GM19035 (cell line): ENCODE data around the gene PORCN.
A peak's percentile ranks its signal among the peaks of the same experiment; 100 is the strongest.

Experiments
- ATAC-seq: cut with Tn5 transposase; IDR thresholded peaks from one replicate; pipeline ENCODE4 v1.9.1; 2021; ENCODE audit not compliant: unreplicated experiment

Gene PORCN

DNA sequence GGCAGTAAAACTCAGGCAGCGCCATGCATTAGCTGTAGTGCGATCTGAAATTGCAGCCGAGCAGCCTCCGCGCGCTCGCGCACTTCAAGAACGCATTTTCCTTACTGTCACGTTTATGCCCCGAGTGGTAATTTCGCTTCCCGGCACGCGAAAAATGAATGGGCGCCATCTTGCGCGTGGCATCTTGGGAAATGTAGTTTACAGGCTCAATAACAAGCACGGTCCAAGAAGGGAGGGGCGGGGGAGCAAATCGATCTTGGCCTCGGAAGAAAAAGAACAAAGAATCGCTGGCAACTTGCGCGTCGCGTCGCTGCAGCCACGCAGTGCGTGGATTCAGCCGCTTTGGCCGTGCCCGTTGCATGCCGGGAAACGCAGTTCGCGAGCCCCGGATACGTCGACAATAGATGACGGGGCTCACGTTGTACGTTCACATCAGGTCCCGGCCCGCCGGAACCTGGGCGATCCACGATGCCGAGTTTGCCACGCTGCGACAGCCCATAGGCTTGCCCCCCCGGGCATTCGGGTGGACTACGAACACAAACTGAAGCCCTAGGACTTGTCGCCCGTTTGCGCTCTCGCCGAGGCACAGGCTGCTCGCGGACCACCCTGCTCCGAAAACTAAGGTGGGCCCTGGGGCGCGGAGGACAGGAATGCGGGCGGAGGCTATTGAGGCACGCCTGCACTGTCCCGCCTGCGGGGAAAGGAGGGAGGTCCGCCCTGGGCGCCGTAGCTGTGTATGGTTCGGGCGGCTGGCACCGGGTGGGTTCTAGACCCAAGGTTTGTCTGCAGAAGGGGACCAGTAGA lies 32.8 kb upstream of the PORCN start, which contains the start of gene FTSJ1:
Gene FTSJ1 (plus strand): TSS at position 426 of the 804 bp plus-strand sequence. CDS start 1,849 bp downstream, outside the sequence.
- peak; percentile 95 for ATAC-seq

DNA sequence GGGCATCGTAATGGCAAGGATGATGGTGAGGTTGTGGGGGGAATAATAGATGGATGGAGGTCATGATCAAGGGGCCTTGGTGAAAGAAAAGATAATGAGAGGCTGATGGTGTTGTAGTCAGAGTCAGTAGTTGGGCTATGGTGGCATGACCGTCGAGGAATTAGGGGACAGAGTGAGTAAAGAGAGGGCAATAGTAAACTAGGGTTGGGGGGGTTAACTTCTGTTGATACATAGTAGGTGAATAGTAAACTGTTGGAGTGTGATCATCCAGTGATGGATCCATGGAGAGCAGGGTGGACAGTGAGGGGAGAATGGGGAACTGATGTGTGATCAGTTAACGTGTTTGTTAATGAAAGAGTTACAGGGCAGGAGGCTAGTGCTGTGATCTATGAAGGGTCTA lies 31.9 kb upstream of the PORCN start:
- ATAC-seq: no peak

DNA sequence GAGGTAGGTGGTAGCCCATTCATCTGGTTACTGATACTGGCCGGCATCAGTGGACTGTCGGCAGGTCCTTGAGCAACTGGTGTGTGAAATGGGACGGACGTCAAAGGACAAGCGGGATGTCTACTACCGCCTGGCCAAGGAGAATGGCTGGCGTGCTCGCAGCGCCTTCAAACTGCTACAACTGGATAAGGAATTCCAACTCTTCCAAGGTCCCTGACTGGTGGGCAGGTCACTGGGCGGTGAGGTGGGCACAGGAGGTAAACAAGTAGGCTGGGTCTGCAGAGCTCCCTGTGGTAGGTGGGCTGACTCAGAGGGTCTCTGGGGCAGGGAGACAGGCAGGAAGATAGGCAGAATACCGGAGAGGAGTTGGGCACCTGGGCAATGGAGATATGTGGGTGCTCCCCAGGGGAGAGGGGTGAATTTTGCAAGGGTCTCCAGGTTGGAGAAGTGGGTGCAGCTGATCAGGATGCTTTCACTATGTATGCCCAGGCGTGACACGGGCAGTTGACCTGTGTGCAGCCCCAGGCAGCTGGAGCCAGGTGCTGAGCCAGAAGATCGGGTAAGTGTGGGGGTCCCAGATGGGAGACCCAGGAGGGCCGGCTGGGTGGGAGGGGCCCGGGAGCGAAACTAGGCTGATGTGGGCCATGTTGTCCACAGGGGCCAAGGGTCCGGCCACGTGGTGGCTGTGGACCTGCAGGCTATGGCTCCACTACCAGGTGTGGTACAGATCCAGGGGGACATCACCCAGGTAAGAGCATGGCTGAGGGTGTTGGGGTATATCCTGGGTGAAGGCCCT lies 30.6 kb upstream of the PORCN start:
- no peak for ATAC-seq

DNA sequence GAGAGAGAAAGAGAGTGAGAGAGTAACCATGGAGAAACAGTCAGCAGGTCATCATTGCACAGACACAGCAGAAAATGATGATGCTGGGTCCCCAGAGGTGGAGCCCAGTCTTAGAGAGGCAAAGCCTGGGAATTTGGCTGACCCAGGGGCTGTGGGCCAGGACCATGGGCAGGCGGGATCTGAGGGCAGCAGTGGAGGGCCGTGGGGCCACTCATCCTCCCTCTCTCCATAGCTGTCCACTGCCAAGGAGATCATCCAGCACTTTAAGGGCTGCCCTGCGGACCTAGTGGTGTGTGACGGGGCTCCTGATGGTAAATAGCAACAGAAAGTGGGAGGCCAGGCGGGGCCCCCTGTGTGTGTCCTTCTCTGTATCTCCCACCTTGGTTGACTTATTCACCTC lies 30.0 kb upstream of the PORCN start:
- no peak for ATAC-seq

DNA sequence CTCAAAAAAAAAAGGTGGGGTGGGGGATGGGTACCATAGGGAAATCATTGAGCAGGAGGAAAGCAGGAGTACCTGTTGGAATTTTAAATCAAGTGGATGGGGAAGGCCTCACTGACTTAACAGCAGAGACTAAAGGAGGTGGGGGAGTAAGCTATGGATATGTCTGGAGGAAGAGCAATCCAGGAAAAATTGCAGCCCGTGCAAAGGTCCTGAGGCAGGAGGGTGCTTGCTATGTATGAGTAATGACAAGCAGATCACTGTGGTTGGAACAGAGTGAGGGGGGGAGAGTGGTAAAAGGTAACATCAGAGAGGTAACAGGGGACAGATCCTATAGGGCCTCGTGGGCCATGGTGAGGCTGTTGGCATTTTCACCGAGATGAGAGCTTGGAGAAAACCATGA lies 28.6 kb upstream of the PORCN start:
- no peak for ATAC-seq

DNA sequence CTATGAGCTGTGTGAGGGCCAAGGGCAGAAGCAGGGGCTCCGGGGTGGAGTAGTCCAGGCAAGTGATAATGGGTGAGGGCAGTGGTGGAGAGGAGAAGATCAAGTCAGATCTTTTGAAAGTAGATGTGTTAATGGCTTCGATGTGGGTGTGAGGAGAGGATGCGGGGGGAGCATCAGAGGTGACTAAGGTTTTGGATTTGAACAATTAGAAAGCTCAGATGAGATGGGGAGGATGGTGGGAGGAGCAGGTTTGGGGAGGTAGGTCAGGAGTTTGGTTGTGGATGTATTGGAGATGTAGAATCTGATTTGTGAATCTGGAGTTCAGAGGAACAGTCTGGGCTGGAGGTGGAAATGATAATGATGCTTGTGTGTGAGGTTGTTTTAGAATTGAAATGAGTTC lies 28.2 kb upstream of the PORCN start:
- ATAC-seq: no peak

DNA sequence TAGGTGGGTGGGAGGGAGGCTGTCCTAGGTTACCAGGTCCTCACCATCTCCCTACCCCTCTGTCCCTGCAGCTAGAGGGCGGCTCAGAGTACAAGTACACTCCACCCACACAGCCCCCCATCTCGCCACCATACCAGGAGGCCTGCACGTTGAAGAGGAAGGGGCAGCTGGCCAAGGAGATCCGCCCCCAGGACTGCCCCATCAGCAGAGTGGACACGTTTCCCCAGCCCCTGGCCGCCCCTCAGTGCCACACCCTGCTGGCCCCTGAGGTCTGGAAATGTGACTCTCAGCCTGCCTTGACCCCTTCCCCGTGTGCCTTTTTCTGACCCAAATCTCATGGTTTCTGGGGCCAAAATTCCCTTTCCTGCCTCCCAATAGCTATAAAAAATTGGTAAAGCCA lies 26.3 kb upstream of the PORCN start:
- no peak for ATAC-seq

DNA sequence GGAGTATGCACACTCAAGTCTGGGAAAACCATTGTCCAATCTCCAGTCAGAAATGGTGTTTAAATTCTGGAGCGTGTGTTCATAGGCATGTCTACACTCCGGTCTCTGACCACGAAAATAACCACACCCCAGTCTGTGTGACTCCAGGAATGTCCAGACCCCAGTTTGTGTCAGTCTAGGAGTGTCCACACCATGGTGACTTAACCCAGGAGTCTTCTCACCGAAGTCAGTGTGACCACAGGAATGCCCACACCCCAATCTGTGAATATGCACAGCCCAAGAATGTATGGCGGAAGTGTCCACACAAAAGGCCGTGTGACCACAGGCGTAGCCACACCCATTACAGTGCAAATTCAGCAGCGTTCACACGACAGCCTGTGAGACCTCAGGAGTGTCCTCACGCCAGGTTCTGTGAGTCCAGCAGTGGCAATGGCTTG lies 21.4 kb upstream of the PORCN start:
- ATAC-seq: no peak

DNA sequence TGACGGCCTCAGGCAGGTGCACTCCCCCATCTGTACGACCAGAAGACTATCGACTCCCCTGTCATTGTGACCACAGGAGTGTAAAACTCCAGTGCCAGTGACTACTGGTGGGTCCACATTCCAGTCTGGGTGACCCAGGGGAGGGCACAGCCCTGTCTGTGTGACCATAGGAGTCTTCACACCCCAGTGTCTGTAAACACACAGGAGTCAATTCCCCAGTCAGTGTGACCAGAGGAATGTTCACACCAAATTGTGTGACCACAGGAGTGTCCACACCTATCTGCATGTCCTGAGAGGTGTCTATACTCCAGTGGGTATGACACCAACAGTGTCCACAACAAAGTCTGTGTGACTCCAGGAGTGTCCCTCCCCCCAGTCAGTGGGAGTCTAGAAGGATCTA lies 20.8 kb upstream of the PORCN start:
- ATAC-seq: no peak

DNA sequence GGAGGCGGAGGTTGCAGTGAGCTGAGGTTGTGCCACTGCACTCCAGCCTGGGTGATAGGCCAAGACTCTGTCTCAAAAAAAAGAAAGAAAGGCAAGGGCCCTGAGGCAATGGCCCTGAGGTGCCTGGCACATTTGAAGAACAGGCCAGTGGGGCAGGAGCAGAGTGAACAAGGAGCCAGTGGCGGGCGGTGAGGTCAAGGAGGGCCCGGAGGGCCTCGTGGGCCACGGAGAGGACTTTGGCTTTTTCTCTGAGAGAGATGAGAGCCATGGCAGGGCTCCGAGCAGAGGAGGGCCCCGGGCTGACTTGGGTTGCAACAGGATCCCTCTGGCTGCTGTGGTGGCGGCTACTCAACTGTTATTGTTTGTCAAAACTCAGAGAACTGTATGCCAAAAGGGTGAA lies 19.5 kb upstream of the PORCN start:
- ATAC-seq: no peak

DNA sequence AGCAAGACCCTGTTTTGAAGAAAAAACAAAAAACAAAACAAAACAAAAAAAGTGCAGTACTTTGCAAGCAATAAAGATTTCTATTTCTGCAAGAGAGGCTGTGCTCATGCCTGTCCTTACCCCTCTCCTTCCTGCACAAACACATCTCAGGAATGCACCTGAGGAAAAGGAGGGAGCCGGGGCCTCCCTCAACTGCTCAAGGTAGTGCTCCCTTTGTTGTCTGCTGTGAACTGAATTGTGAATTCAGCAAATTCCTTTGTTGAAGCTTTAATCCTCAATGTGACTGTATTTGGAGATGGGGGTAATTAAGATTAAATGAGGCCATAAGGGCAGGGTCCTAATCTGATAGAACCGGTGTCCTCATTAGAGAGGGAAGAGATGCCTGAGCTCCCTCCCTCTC lies 18.9 kb upstream of the PORCN start:
- ATAC-seq: no peak

DNA sequence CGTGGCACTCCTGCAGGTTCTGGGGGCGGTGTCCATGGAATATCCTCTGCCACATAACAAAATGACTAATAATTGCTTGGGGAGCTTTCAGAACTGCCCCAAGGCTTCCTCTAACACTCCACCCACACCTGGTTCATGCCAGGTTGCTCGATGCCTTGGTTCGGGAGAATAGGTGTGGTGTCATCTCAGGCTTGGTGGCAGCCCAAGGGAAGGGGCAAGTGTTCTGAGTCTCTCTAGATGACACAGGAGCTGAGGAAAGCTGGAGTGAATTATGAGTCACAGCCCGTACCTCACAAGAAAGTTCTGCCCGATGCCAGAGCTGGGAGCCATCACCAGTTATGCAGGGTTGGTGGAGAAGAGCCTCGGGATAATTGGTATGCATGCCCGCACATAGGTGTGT lies 18.1 kb upstream of the PORCN start:
- ATAC-seq: no peak

DNA sequence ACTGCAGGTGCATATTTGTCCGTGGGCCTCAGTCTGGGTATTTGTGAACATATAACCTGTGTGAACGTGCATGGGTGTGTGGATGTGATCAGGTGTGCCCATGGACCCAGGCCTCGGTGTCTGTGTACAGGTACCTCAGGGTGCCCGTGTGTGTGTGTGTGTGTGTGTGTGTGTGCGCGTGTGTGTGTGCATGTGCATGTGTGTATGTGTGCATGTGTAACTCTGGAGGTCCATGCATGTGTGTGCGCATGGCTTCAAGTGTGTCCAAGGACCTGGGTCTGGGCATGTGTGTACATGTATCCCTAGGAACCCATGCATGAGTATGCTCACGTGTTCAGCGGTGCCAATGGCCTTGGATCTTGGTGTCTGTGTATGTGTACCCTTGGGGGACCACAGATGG lies 17.0 kb upstream of the PORCN start:
- ATAC-seq: no peak

DNA sequence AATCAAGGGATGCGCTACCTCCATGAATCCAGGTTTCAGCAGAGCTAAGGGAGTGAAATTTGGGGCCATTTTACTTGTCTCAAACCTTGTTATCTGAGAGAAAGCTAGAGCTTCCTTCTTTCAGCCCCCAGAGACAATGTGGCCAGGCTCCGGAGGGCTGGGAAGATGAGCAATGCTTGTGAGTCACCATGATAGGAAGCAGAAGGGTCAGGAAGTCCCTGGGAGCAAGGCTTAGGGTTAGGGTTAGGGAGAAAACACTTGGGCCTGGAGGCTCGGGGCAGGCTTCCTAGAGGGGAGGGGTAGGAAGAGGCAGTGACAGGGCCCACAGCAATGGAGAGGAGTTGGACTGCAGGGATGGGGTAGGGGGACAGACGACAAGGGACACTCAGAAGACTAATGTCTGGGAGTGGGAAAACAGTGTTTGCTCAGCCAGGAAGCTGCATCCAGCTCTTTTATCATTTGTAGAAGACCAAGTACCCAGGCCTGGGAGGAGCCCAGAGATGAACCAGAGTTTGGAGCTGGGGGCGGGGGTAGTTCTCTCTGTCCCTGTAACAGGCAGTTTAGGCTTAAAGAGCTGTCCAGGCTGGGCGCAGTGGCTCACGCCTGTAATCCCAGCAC lies 16.4 kb upstream of the PORCN start:
- ATAC-seq: no peak

DNA sequence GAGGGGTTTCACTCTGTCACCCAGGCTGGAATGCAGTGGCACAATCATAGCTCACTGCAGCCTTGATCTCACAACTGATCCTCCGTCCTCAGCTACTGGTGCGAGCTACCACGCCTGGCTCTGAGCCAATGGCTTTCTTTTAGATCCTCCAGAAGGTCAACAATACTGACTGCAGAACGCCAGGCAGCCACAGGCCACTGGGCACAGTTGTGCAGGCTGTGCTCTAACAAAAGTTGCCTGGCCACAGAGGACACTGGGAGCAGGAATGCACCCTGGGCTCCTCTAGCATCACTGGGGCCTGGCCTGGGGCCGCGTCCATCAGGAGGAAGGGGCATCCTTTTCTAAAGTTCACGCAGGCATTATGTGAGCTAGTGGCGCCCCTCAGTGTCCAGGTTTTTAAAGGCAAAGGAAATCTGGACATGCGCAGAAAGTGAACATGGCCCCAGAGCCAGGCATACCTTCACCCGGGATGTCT lies 14.9 kb upstream of the PORCN start:
- no peak for ATAC-seq

DNA sequence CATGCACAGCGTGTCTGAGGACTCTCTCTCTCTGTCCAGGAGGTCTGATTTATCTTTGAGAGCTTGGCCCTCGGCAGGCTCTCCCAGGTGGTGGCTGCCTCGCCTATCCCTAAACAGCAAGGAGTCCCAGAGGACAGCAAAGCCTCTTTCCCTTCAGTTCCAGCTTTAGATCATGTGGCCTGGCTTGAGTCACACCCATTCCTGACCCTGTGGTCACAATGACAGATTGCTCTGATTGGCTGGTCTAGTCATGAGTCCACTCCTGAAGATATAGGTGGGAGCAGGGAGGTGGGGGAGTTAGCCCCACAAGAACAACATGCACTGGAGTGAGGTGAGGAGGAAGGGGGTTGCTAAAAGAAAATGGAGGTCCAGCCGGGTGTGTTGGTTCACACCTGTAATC lies 12.1 kb upstream of the PORCN start:
- ATAC-seq: no peak

DNA sequence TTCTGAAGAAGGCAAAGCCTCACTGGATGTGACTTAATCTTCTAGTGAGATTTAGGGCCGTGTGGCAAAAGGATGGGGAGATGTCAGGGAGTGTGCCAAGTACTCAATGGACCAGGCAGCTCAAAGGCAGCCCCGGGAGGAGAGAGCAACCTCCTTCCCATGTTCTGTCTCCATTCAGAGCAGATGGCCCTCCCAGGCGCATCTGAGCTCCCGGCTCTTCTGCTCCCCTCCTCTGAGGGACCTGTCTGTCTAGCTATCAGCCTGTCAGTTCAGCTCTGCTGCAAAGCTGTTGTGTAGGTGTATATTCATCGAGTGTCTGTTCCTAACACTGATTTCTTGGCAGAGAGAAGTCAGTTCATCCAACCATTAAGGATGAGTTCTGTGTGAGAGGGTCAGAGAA lies 10.9 kb upstream of the PORCN start:
- no peak for ATAC-seq

DNA sequence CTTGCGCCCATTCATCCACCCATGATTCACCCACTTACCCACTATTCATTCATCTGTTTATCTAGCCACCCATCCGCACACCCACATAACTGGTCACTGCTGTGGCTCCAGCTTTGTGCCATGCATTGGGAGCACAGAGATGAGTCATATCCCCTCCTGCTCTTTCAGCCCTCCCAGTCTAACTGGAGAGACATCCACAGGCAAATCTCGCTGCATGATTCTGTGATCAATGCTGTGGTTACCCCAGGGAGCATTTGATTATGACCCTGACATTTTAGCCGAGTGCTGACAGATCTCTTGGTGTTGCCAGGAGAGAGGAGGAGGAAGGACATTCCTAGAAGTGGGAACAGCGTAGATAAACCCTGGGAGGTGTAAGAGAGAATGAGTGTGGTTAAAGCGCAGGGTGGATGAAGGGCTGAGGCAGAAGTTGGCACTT lies 10.4 kb upstream of the PORCN start:
- no peak for ATAC-seq

DNA sequence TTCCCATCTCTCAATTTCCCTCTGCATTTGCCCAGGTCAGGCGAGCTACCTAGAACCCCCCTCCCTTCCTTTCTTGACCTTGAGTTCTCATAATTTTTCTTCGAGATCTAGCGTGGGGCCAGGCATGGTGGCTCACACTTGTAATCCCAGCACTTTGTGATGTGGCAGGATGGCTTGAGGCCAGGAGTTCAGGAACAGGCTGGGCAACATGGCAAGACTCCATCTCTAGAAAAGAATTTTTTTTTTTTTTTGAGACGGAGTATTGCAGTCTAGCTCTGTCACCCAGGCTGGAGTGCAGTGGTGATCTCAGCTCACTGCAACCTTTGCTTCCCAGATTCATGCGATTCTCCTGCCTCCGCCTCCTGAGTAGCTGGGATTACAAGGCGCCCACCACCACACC lies 4.5 kb upstream of the PORCN start:
- no peak for ATAC-seq

DNA sequence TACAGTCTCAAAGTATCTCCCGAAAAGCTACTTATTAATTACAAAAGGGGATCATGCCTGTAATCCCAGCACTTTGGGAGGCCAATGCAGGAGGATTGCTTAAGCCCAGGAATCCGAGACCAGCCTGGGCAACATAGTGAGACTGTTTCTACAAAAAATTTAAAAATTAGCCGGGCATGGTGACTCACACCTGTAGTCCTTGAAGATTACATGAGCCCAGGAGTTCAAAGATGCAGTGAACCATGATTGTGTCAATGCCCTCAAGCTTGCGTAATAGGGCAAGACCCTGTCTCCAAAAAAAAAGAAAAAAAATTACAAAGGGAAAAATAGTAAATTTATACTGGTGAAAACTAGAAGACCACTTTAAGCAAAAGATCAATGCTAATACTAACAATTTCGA lies 3.3 kb upstream of the PORCN start:
- no peak for ATAC-seq

DNA sequence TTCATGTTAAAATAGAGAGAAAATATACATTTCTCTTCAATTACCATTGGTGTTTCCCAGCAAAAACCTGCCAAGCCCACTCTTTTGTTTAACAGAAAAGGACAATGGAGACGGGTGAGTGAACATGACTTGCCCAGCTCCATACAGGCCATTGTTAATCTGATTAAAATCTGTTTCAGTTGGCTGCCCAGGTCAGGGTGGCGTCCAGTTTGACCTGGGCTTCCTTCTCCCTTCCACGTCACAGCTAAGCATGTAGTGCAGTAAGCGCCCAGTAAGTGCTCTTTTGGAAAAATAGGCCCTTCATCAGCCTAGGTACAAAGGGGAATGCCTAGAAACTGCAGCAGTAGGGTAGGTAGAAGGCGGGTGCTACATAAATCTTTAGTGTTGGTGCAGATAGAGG lies 1.5 kb upstream of the PORCN start:
- no peak for ATAC-seq

DNA sequence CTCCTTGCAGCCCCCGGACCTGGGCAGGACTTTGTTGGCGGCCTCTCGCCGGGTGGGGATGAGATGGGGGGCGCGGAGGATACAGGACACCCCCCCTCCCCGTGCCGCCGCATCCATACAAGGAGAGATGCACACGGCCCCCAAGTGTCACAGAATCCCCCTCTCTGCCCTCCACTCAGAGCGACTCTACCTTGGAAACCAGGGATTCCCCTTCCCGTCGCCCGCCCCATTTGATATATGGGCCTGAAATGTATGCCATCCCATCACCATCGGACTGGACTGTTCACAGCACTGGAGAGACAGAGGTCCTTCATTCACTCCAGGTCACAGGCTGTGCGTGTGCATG lies 426 bp downstream of the PORCN start:
- no peak for ATAC-seq
